ENCODE measurements around the gene TSPAN4. TPM values are rescaled to one million over a fixed set of nuclear protein-coding genes. Genes with fewer than 3 reads are reported as not detected.
A peak's percentile ranks its signal among the peaks of the same experiment; 100 is the strongest.

TSPAN4 gene
- total and polyA plus RNA-seq, 10 donors, result 32.1 to 140 (median 107) TPM

DNA sequence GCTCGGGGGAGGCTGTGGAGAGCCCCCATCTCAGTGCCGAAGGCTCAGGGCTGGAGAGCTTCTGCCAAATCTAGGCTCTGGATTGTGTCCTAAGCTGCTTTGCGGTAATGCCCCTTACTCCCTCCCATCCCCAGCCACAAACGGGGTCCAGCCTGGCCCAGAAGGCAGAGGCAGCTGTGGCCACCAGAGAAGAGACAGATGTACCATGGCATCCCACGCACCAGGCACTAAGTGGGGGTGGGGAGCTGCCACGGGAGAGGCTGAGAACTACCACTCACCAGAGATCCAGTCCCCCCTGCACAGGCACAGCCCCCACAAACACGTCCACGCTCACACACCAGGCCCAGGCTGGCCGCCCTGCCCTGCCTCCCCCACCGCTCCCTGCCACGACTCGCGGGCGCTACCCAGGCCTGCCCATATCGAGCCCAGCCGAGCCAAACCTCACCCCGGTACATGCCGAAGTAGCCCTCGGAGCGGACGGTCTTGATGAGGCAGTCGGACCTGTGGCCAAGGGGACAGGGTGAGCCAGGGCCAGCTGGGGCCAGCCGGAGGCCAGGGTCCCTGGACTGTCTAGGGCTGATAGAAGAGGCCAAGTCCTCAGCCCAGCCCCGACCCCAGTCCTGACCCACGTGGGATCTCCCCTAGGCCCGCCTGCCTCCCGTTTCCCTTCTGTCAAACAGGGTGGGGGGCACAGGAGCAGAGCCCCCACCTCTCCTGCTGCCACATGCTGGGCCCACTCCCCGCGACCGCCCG is 48.5 kb upstream of the TSPAN4 start:
- H3K9me3 ChIP-seq, result no peaks in the 10 kb centered on the region
- H3K27me3 ChIP-seq (replicated peaks in 1 of 7), result peaks cover 0 to 19% (median 14%) of the 10 kb centered on the region in 7 donors
- no peak for TF ChIP-seq POLR2A (IDR thresholded peaks at IDR 0.05)
- peak in 1 of 3 donors; percentile 8 for TF ChIP-seq POLR2AphosphoS5 (IDR thresholded peaks at IDR 0.05)
- DNase-seq, result no peak
- 89 to 95% (median 91%) methylated on average over 22 to 31 of the region's 31 CpGs for WGBS, 5 donors
- peaks cover 15 to 60% (median 49%) of the 10 kb centered on the region in 6 donors for H3K4me1 ChIP-seq
- H3K27ac ChIP-seq, result no peak overlapping the region
- intact Hi-C loops (cut with DNase I; ENCODE audit: low total_unique reads), result no loop called here
- H3K36me3 ChIP-seq, result peaks cover 0 to 45% (median 25%) of the 10 kb centered on the region in 6 donors
- no peak overlapping the region for H3K4me3 ChIP-seq

DNA sequence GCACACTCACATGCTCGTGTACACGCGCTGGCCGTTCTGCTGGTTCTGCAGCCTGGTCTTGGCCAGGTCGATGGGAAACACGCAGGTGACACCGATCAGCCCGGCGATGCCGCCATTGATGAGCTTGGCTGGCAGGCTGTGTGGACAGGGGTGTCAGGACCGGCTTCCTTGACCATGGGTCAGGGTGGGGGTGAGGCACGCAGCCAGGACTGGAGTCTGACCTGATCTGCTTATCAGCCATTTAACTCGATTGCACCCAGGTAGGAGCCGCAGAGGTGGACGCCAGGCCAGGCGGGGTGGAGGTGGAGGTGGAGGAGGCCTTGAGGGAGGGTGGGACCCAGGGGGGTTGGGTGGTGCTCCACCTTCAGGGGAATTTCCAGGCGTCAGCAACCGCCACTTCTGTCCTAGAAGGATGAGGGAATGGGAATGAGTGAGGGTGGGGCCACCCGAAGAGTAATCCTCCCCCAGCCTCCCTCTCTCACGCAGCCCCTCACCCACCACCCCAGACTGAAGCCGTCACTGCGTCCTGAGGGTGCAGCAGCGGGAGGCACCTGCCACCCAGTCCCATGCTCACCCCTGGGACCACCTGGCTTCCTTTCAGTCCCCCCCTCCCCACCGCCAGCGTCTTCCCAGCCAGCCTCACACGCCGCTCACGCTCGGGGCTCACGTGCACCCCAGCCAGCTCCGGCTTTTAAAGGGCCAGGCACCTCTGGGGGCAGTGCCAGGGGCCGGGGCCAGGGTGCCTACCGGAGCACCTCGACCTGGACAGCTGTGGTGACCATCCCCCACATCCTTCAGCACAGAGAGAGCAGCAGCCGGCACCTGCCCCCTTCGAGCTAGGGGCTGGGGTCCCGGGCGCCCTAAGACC is 47.7 kb upstream of the TSPAN4 start:
- Histone ChIP-seq H3K4me1 (peaks cover 15 to 54% (median 42%) of the 10 kb centered on the region in 6 donors), H3K27ac (peak overlapping the region in 5 of 8 donors; percentile 78 to 96 (median 91)), H3K4me3 (peak overlapping the region in 6 of 8 donors; percentile 73 to 96 (median 92)), H3K9me3 (no peaks in the 10 kb centered on the region), H3K27me3 (replicated peaks in 1 of 7) (peaks cover 0 to 11% (median 6%) of the 10 kb centered on the region in 7 donors), H3K36me3 (peaks cover 0 to 53% (median 28%) of the 10 kb centered on the region in 6 donors)
- TF ChIP-seq POLR2AphosphoS5 (IDR thresholded peaks at IDR 0.05) (no peak), POLR2A (IDR thresholded peaks at IDR 0.05) (no peak)
- TF ChIP-seq, protein P1, sequence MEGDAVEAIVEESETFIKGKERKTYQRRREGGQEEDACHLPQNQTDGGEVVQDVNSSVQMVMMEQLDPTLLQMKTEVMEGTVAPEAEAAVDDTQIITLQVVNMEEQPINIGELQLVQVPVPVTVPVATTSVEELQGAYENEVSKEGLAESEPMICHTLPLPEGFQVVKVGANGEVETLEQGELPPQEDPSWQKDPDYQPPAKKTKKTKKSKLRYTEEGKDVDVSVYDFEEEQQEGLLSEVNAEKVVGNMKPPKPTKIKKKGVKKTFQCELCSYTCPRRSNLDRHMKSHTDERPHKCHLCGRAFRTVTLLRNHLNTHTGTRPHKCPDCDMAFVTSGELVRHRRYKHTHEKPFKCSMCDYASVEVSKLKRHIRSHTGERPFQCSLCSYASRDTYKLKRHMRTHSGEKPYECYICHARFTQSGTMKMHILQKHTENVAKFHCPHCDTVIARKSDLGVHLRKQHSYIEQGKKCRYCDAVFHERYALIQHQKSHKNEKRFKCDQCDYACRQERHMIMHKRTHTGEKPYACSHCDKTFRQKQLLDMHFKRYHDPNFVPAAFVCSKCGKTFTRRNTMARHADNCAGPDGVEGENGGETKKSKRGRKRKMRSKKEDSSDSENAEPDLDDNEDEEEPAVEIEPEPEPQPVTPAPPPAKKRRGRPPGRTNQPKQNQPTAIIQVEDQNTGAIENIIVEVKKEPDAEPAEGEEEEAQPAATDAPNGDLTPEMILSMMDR (IDR thresholded peaks at IDR 0.05 in 8 of 11, conservative IDR thresholded peaks at IDR 0.05 in 3 of 11), result no peak
- WGBS, 5 donors, result 56 to 73% (median 69%) methylated on average over 29 to 38 of the region's 38 CpGs
- intact Hi-C loops (cut with DNase I; ENCODE audit: low total_unique reads), result no loop called here
- peak; percentile 83 for DNase-seq

DNA sequence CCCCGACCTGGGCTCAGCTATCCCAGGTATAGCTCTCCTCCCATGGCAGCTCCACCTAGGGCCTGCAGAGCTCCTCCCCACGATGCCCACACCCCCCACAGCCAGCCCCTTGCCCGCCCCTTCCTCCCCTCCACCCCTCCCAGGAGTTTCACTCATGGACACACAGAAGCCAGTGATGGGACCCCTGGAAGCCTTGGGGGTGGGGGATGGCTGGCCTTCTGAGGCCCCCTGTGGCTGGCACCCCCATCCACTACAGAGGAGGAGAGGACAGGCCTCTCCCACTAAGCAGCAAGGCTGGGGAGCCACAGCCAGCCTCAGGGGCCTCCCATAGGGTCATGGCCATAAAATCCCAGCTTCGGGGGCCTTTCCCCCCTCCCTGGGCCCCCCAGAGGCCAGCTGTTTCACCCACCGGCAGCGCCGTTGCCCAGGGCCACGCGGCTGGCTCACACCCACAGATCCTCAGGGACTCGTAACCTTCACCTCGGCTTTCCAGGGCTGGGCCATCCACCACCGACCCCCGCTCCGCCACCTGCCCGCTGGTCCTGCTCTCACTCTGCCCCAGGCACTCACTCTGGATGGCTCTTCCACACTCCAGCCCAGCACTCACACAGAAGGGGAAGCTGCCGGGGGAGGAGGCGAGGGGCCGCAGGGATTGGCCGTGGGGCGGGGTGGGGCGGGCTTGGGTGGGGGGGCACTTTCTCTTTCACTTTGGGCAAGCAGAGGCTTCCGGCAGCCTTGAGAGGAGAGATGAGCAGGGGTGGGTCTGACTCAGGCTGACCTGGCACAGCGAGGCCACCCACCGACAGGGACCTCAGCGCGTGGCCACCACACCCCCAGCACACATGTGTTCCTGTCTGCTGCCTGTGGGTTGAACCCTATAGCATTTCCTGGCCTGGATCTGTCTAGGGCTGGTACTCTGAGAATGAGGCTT is 46.8 kb upstream of the TSPAN4 start:
- H3K27me3 ChIP-seq (replicated peaks in 1 of 7), result peaks cover 0 to 2% (median 0%) of the 10 kb centered on the region in 7 donors
- peak; percentile 94 for DNase-seq
- intact Hi-C loops (cut with DNase I; ENCODE audit: low total_unique reads), result no loop called here
- 3 to 7% (median 4%) methylated on average over 12 to 26 of the region's 26 CpGs for WGBS, 5 donors
- peaks cover 15 to 49% (median 42%) of the 10 kb centered on the region in 6 donors for H3K4me1 ChIP-seq
- peak overlapping the region; percentile 78 to 96 (median 89) for H3K27ac ChIP-seq
- H3K4me3 ChIP-seq, result peak overlapping the region; percentile 46 to 96 (median 92)
- no peaks in the 10 kb centered on the region for H3K9me3 ChIP-seq
- H3K36me3 ChIP-seq, result peaks cover 0 to 59% (median 32%) of the 10 kb centered on the region in 6 donors
- TF ChIP-seq POLR2AphosphoS5 (IDR thresholded peaks at IDR 0.05), result peak; percentile 71 to 78 (median 77)
- TF ChIP-seq, protein P1 (IDR thresholded peaks at IDR 0.05 in 8 of 11, conservative IDR thresholded peaks at IDR 0.05 in 3 of 11), result no peak

Data from spleen (tissue), 11 donors.